ENCODE results near the gene SCMH1.

DNA sequence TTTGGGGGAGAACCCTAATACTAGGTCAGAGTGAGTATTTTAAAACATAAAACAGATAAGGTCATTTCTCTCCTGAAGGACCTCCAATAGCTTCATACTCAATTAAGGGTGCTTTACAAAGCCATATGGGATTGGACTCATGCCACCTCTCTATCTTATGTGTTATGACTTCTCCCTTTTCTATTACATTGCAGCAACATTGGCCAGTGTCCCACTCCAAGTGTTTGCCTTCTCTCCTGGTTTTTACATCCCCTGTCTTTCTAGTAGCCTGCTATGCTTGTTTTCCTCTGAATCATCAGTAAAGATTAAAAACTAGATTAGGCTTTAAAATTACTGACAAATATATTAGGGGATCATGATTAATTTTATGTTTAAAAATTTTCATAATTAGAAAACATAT, 66.6 kb downstream of the SCMH1 start:
- TF ChIP-seq REST (IDR thresholded peaks at IDR 0.05; ENCODE audit: low read depth) = no peak
- TF ChIP-seq MAX (IDR thresholded peaks at IDR 0.05) = no peak
- TF ChIP-seq RAD21 (IDR thresholded peaks at IDR 0.05; ENCODE audit: low read depth) = no peak
- TF ChIP-seq EP300 (IDR thresholded peaks at IDR 0.05; ENCODE audit: borderline replicate concordance) = no peak
- no peak for TF ChIP-seq TAF1 (IDR thresholded peaks at IDR 0.05; ENCODE audit: low read depth)
- TF ChIP-seq YY1 (IDR thresholded peaks at IDR 0.05; ENCODE audit: low read depth) = no peak
- TF ChIP-seq CREB1 (IDR thresholded peaks at IDR 0.05; ENCODE audit: low read depth) = no peak
